ENCODE results near the gene SH2B3.

The SH2B3 gene

DNA sequence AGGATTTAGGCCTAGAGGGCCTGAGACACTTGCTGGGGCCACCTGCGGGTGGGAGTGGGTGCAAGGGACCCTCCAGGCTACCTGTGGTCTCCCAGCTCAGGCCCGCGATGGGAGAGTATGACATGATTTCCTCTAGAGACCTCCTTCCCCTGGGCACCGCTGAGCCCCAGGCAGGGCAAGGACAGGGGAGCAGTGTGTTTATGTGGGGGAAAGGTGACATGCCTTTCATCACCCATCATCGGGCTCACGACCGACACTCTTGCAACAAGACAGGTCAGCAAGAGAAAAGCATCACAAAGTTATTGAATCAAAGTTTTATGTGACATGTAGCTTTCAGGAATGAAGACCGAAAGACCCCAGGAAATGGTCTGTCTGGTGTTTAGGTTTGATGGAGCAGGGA, 19.9 kb downstream of the SH2B3 start:
- H3K4me2 ChIP-seq (ENCODE audit: low read length), result no peak overlapping the region
- H3K4me1 ChIP-seq (ENCODE audit: control insufficient read depth, insufficient read depth, low read length), result peaks cover 43% of the 10 kb centered on the region
- no peak overlapping the region for H3K9ac ChIP-seq (ENCODE audit: low read depth, low read length)
- no peak overlapping the region for H3K4me3 ChIP-seq (ENCODE audit: low read length)
- H3K27me3 ChIP-seq (ENCODE audit: control insufficient read depth, insufficient read depth, low read length), result no peaks in the 10 kb centered on the region
- no peaks in the 10 kb centered on the region for H3K9me3 ChIP-seq (replicated peaks; ENCODE audit: low read length)
- H3K36me3 ChIP-seq (ENCODE audit: insufficient read depth, low read length), result peaks cover 69% of the 10 kb centered on the region

- Histone ChIP-seq H3K4me3 (ENCODE audit: low read length) (no peak overlapping the region), H3K27me3 (ENCODE audit: control insufficient read depth, insufficient read depth, low read length) (no peaks in the 10 kb centered on the region), H3K9me3 (replicated peaks; ENCODE audit: low read length) (no peaks in the 10 kb centered on the region), H3K36me3 (ENCODE audit: insufficient read depth, low read length) (peaks cover 66% of the 10 kb centered on the region), H3K9ac (ENCODE audit: low read depth, low read length) (no peak overlapping the region), H3K4me1 (ENCODE audit: control insufficient read depth, insufficient read depth, low read length) (peaks cover 51% of the 10 kb centered on the region), H3K4me2 (ENCODE audit: low read length) (no peak overlapping the region)
Observed at GRCh38 chr12:111426344-111427185, 20.8 kb downstream of the SH2B3 start.

DNA sequence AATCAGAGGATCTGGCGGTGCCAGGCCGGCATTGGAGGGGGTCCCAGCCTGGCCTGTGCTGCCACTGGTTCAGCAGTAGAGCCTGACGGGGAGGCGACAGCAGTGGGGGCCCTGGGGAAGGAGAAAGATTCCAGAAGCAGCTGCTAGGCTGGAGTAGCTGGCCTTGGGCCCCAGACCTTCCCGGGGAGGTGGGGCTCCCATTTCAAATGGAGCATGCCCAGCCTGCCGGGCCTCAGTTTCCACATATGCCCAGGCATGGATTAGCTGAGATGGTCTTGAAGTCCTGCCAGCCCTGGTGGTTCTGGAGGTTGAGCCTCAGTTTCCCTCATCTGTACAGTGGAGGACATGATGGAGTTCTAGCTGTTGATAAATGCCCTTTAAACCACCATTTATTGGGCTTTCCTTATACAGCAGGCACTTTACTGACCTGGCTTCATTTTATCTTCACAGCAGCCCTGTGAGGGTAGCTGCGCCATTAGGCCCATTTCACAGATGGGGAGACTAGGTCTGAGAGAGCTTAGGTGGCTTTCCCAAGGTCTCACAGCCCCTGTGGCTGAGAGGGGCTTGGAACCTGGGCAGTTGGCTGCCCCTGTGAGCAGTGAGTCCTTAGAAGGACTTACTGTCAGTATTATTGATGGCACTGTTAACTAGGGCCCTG, 21.8 kb downstream of the SH2B3 start:
- Histone ChIP-seq H3K27me3 (ENCODE audit: control insufficient read depth, insufficient read depth, low read length) (no peaks in the 10 kb centered on the region), H3K9me3 (replicated peaks; ENCODE audit: low read length) (no peaks in the 10 kb centered on the region), H3K4me2 (ENCODE audit: low read length) (no peak overlapping the region), H3K36me3 (ENCODE audit: insufficient read depth, low read length) (peaks cover 66% of the 10 kb centered on the region), H3K4me3 (ENCODE audit: low read length) (no peak overlapping the region), H3K4me1 (ENCODE audit: control insufficient read depth, insufficient read depth, low read length) (peaks cover 61% of the 10 kb centered on the region), H3K9ac (ENCODE audit: low read depth, low read length) (no peak overlapping the region)

- Histone ChIP-seq H3K27me3 (ENCODE audit: control insufficient read depth, insufficient read depth, low read length) (no peaks in the 10 kb centered on the region), H3K36me3 (ENCODE audit: insufficient read depth, low read length) (peaks cover 69% of the 10 kb centered on the region), H3K9ac (ENCODE audit: low read depth, low read length) (no peak overlapping the region), H3K9me3 (replicated peaks; ENCODE audit: low read length) (no peaks in the 10 kb centered on the region), H3K4me2 (ENCODE audit: low read length) (no peak overlapping the region), H3K4me3 (ENCODE audit: low read length) (no peak overlapping the region), H3K4me1 (ENCODE audit: control insufficient read depth, insufficient read depth, low read length) (peaks cover 66% of the 10 kb centered on the region)
Observed at GRCh38 chr12:111428081-111428727, 22.5 kb downstream of the SH2B3 start.

- Histone ChIP-seq H3K9ac (ENCODE audit: low read depth, low read length) (no peak overlapping the region), H3K9me3 (replicated peaks; ENCODE audit: low read length) (no peaks in the 10 kb centered on the region), H3K4me2 (ENCODE audit: low read length) (no peak overlapping the region), H3K4me1 (ENCODE audit: control insufficient read depth, insufficient read depth, low read length) (peaks cover 71% of the 10 kb centered on the region), H3K36me3 (ENCODE audit: insufficient read depth, low read length) (peaks cover 74% of the 10 kb centered on the region), H3K27me3 (ENCODE audit: control insufficient read depth, insufficient read depth, low read length) (no peaks in the 10 kb centered on the region), H3K4me3 (ENCODE audit: low read length) (no peak overlapping the region)
Observed at GRCh38 chr12:111428728-111429175, 23.0 kb downstream of the SH2B3 start.

DNA sequence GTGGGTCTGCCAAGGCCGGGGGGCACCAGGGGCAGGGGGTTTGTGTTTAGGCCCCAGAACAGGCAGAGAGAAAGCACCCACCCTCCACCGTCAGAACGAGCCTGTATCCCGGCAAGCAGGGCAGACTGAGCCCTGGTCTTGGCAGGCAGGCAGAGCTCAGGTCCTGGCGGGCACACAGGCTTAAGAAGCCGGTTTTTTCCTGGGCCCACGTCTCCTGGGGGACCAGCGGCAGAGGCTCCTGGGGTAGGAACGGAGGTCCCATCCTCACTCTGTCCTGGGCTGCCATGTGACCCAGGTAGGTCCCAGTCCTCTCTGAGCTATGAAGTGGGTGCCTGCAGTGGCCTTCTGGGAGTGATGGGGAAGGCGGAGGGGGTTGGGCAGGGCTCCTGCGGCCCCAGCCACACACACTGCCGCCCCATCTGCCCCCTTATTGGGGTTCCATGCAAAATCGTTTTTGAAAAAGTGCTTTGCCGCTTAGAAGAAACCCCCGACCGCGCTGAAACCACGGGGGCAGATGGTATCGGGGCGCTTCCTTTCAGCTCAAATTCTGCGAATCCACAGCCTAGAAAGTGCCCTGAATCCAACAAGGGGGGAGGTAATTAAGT, 24.2 kb downstream of the SH2B3 start:
- H3K9ac ChIP-seq (ENCODE audit: low read depth, low read length), result no peak overlapping the region
- peaks cover 65% of the 10 kb centered on the region for H3K36me3 ChIP-seq (ENCODE audit: insufficient read depth, low read length)
- peak overlapping the region; percentile 9 for H3K4me2 ChIP-seq (ENCODE audit: low read length)
- H3K4me1 ChIP-seq (ENCODE audit: control insufficient read depth, insufficient read depth, low read length), result peaks cover 74% of the 10 kb centered on the region
- no peak overlapping the region for H3K4me3 ChIP-seq (ENCODE audit: low read length)
- H3K9me3 ChIP-seq (replicated peaks; ENCODE audit: low read length), result no peaks in the 10 kb centered on the region
- H3K27me3 ChIP-seq (ENCODE audit: control insufficient read depth, insufficient read depth, low read length), result no peaks in the 10 kb centered on the region

- peak overlapping the region; percentile 9 for H3K4me2 ChIP-seq (ENCODE audit: low read length)
- peaks cover 74% of the 10 kb centered on the region for H3K4me1 ChIP-seq (ENCODE audit: control insufficient read depth, insufficient read depth, low read length)
- no peaks in the 10 kb centered on the region for H3K9me3 ChIP-seq (replicated peaks; ENCODE audit: low read length)
- H3K4me3 ChIP-seq (ENCODE audit: low read length), result no peak overlapping the region
- H3K27me3 ChIP-seq (ENCODE audit: control insufficient read depth, insufficient read depth, low read length), result no peaks in the 10 kb centered on the region
- H3K36me3 ChIP-seq (ENCODE audit: insufficient read depth, low read length), result peaks cover 62% of the 10 kb centered on the region
- no peak overlapping the region for H3K9ac ChIP-seq (ENCODE audit: low read depth, low read length)
Observed at GRCh38 chr12:111430433-111431353, 25.0 kb downstream of the SH2B3 start.

DNA sequence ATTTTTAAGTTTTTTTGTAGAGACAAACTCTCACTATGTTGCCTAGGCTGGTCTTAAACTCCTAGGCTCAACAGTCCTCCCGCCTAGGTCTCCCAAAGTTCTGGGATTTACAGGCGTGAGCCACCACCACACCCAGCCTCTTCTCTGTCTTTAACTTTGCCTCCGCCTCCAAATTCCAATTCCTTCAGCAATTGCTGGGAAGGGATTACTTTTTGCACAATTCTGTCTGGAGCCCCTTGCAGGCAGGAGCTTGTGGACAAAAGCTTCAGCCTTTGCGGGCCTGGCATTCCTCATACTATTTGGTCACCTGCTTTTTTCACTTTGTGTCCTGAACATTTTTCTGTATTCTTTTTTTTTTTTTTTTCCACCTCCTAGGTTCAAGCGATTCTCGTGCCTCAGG, 26.0 kb downstream of the SH2B3 start:
- peaks cover 74% of the 10 kb centered on the region for H3K4me1 ChIP-seq (ENCODE audit: control insufficient read depth, insufficient read depth, low read length)
- H3K9ac ChIP-seq (ENCODE audit: low read depth, low read length), result no peak overlapping the region
- no peak overlapping the region for H3K4me3 ChIP-seq (ENCODE audit: low read length)

GRCh38 chr12:111434049-111434448, 28.3 kb downstream of the SH2B3 start:
- Histone ChIP-seq H3K4me2 (ENCODE audit: low read length) (peak overlapping the region; percentile 69), H3K9ac (ENCODE audit: low read depth, low read length) (peak overlapping the region; percentile 45), H3K27me3 (ENCODE audit: control insufficient read depth, insufficient read depth, low read length) (no peaks in the 10 kb centered on the region), H3K9me3 (replicated peaks; ENCODE audit: low read length) (no peaks in the 10 kb centered on the region), H3K4me1 (ENCODE audit: control insufficient read depth, insufficient read depth, low read length) (peaks cover 94% of the 10 kb centered on the region), H3K4me3 (ENCODE audit: low read length) (no peak overlapping the region), H3K36me3 (ENCODE audit: insufficient read depth, low read length) (peaks cover 38% of the 10 kb centered on the region)

More for the DNA sequence above, 26.0 kb downstream of the SH2B3 start:
- Histone ChIP-seq H3K36me3 (ENCODE audit: insufficient read depth, low read length) (peaks cover 52% of the 10 kb centered on the region), H3K27me3 (ENCODE audit: control insufficient read depth, insufficient read depth, low read length) (no peaks in the 10 kb centered on the region), H3K4me2 (ENCODE audit: low read length) (no peak overlapping the region), H3K9me3 (replicated peaks; ENCODE audit: low read length) (no peaks in the 10 kb centered on the region)

GRCh38 chr12:111434680-111435338, 29.1 kb downstream of the SH2B3 start:
- Histone ChIP-seq H3K4me1 (ENCODE audit: control insufficient read depth, insufficient read depth, low read length) (peaks cover 88% of the 10 kb centered on the region), H3K4me3 (ENCODE audit: low read length) (peak overlapping the region; percentile 31), H3K9ac (ENCODE audit: low read depth, low read length) (peak overlapping the region; percentile 45), H3K9me3 (replicated peaks; ENCODE audit: low read length) (no peaks in the 10 kb centered on the region), H3K27me3 (ENCODE audit: control insufficient read depth, insufficient read depth, low read length) (no peaks in the 10 kb centered on the region), H3K36me3 (ENCODE audit: insufficient read depth, low read length) (peaks cover 39% of the 10 kb centered on the region), H3K4me2 (ENCODE audit: low read length) (peak overlapping the region; percentile 69)
